K562 (cell line): ENCODE data around the gene C2CD2. TPM values are rescaled to one million over a fixed set of nuclear protein-coding genes. Genes with fewer than 3 reads are reported as not detected.

ENCODE experiments used
- ATAC-seq: fragments of 200-7000 bp; cut with Tn5 transposase; 3 replicates; pipeline ENCODE4 v1.9.1; 2020; ENCODE audit warnings: moderate library complexity
- BruUV-seq: library from RNA; stranded (reverse); fragments of 400-500 nt; replicated peaks from 2 replicates; lab custom pipeline; 2021; lab: Mats Ljungman, UMichigan
- CTCF ChIA-PET: fragments of 300-600 bp; formaldehyde crosslinking; extraction: SDS; loops from one replicate; lab custom pipeline; 2021; ENCODE audit warnings: low intra/inter-chr PET ratio; lab: Yijun Ruan, JAX
- POLR2A ChIA-PET: fragments of 300-600, 350-650 bp; sonication (Branson Sonifier 250); formaldehyde crosslinking; extraction: SDS; loops from one replicate; lab custom pipeline; 2021; ENCODE audit warnings: antibody characterized with exemption, inconsistent platforms; lab: Yijun Ruan, JAX
- DNase-seq, 4 experiments: peaks; one replicate each; pipeline versions ENCODE4 v3.0.0 to v3.0.0-alpha.2; 2011 to 2018; ENCODE audit warnings: low spot score in 3 of 4, mixed read lengths in 3 of 4; ENCODE audit errors: extremely low read depth in 1 of 4
- FAIRE-seq: peaks from 2 replicates; lab custom pipeline; 2011; peaks lifted over from hg19 to GRCh38; lab: Jason Lieb, UNC
- H2AFZ ChIP-seq: 2 replicates; pipeline ENCODE4 v1.6.0; 2011; ENCODE audit warnings: low read depth, low read length, control low read depth, inconsistent platforms
- H3K27ac ChIP-seq: fragments of 200-600 bp; 3 replicates; pipeline ENCODE4 v1.8.0; 2011; ENCODE audit warnings: low read depth, mild to moderate bottlenecking, control low read depth, inconsistent platforms, low read length, moderate library complexity, mixed read lengths; ENCODE audit errors: extremely low read depth
- H3K27me3 ChIP-seq, 2 experiments: fragments of 300-600 bp in 1 of 2; 2 replicates in 1 of 2; 3 replicates in 1 of 2; pipeline versions ENCODE4 v1.6.0 to v1.8.0; 2011; ENCODE audit warnings: inconsistent platforms in 2 of 2, low read length in 2 of 2, mild to moderate bottlenecking in 1 of 2, mixed read lengths in 1 of 2, moderate library complexity in 1 of 2; ENCODE audit not compliant: control insufficient read depth in 2 of 2, insufficient read depth in 2 of 2
- H3K36me3 ChIP-seq: fragments of 300-600 bp; 3 replicates; pipeline ENCODE4 v1.8.0; 2011; ENCODE audit warnings: mild to moderate bottlenecking, low read length, inconsistent platforms; ENCODE audit not compliant: control insufficient read depth, insufficient read depth
- H3K4me1 ChIP-seq, 2 experiments: fragments of 200-600 bp in 1 of 2; replicated peaks in 1 of 2; 2 replicates in 1 of 2; 3 replicates in 1 of 2; pipeline versions ENCODE4 v1.5.1 to v1.8.0; 2011; ENCODE audit warnings: inconsistent platforms in 2 of 2, low read length in 2 of 2, mild to moderate bottlenecking in 1 of 2, mixed read lengths in 1 of 2, moderate library complexity in 1 of 2; ENCODE audit not compliant: control insufficient read depth in 2 of 2, insufficient read depth in 2 of 2
- H3K4me2 ChIP-seq: 2 replicates; pipeline ENCODE4 v1.6.1; 2011; ENCODE audit warnings: low read length, control low read depth, inconsistent platforms, mixed read lengths; ENCODE audit not compliant: insufficient read depth
- H3K4me3 ChIP-seq: fragments of 200-600 bp; sonication (generic), shearing (Covaris generic); 2 replicates; pipeline ENCODE4 v1.5.1; 2016; ENCODE audit warnings: control low read depth, inconsistent platforms
- H3K79me2 ChIP-seq: fragments of 200-600 bp; 3 replicates; pipeline ENCODE4 v1.8.0; 2011; ENCODE audit warnings: low read length, inconsistent platforms; ENCODE audit not compliant: control insufficient read depth, insufficient read depth
- H3K9ac ChIP-seq, 2 experiments: 2 replicates each; pipeline versions ENCODE4 v1.6.0 to v1.6.1; 2011; ENCODE audit warnings: low read depth in 2 of 2, low read length in 2 of 2, control low read depth in 1 of 2, inconsistent platforms in 1 of 2, mild to moderate bottlenecking in 1 of 2, mixed read lengths in 1 of 2; ENCODE audit not compliant: insufficient read depth in 1 of 2
- H3K9me1 ChIP-seq: one replicate; pipeline ENCODE4 v1.6.0; 2011; ENCODE audit warnings: inconsistent platforms, mild to moderate bottlenecking, low read length, moderate library complexity; ENCODE audit not compliant: control insufficient read depth, insufficient read depth
- H3K9me3 ChIP-seq: replicated peaks from 2 replicates; pipeline ENCODE4 v1.5.1; 2011; ENCODE audit warnings: low read depth, low read length, inconsistent platforms; ENCODE audit not compliant: control insufficient read depth, insufficient read depth
- H4K20me1 ChIP-seq: replicated peaks from 2 replicates; pipeline ENCODE4 v1.6.1; 2011; ENCODE audit warnings: low read length, inconsistent platforms, mixed read lengths; ENCODE audit not compliant: control insufficient read depth, insufficient read depth
- BRF1 ChIP-seq: IDR thresholded peaks from 3 replicates; pipeline ENCODE4 v1.6.1; 2011; ENCODE audit warnings: borderline replicate concordance, mild to moderate bottlenecking; ENCODE audit not compliant: insufficient read length; ENCODE audit errors: extremely low read depth
- CBX8 ChIP-seq: fragments of 200-600 bp; sonication (generic); IDR thresholded peaks from 2 replicates; pipeline ENCODE4 v1.6.1; 2012; ENCODE audit warnings: borderline replicate concordance, mixed run types, low read depth, mild to moderate bottlenecking, moderate library complexity, mixed read lengths, low read length, control low read depth, inconsistent platforms; ENCODE audit not compliant: poor library complexity, severe bottlenecking; ENCODE audit errors: extremely low read depth
- E2F3 ChIP-seq: fragments of 250-450 bp; sonication (Bioruptor Pico); IDR thresholded peaks from 2 replicates; pipeline ENCODE4 v1.4.0; 2020; ENCODE audit warnings: mild to moderate bottlenecking
- EP400 ChIP-seq: fragments of 450-650 bp; IDR thresholded peaks from 2 replicates; pipeline ENCODE4 v1.6.1; 2017; ENCODE audit warnings: antibody characterized with exemption, mild to moderate bottlenecking, moderate library complexity
- FOXK1 ChIP-seq: sonication (generic); formaldehyde crosslinking; IDR thresholded peaks from 2 replicates; pipeline ENCODE4 v1.8.0; 2022; ENCODE audit warnings: missing genetic modification reagents, mild to moderate bottlenecking, borderline replicate concordance
- HCFC1 ChIP-seq: IDR thresholded peaks from 2 replicates; pipeline ENCODE4 v1.6.1; 2012; ENCODE audit warnings: low read depth, low read length, improper control_type of control experiment
- KHSRP ChIP-seq: fragments of 450-650 bp; IDR thresholded peaks from 2 replicates; pipeline ENCODE4 v1.6.1; 2017
- RBM17 ChIP-seq: fragments of 200-400 bp; formaldehyde crosslinking; IDR thresholded peaks from 2 replicates; pipeline ENCODE4 v1.6.1; 2017; ENCODE audit warnings: low read depth, mild to moderate bottlenecking, low read length, borderline replicate concordance
- SMAD3 ChIP-seq: fragments of 450-650 bp; formaldehyde crosslinking; conservative IDR thresholded peaks from 2 replicates; pipeline ENCODE4 v1.4.0; 2020; ENCODE audit warnings: mild to moderate bottlenecking
- SRSF1 ChIP-seq: fragments of 200-400 bp; formaldehyde crosslinking; IDR thresholded peaks from 2 replicates; pipeline ENCODE4 v1.6.1; 2017; ENCODE audit warnings: mild to moderate bottlenecking, low read depth, low read length, moderate library complexity
- YBX1 ChIP-seq: fragments of 450-650 bp; IDR thresholded peaks from 2 replicates; pipeline ENCODE4 v1.7.1; 2016; ENCODE audit warnings: mild to moderate bottlenecking
- ZFP30 ChIP-seq: fragments of 250-450 bp; sonication (Bioruptor Pico); IDR thresholded peaks from 2 replicates; pipeline ENCODE4 v1.8.0; 2022; ENCODE audit warnings: moderate library complexity, mild to moderate bottlenecking, inconsistent platforms, borderline replicate concordance
- ZNF140 ChIP-seq: fragments of 250-450 bp; sonication (Bioruptor Pico); IDR thresholded peaks from 2 replicates; pipeline ENCODE4 v1.8.0; 2021; ENCODE audit warnings: moderate library complexity, mild to moderate bottlenecking, inconsistent platforms
- WGBS: fragments of 100-300 bp; shearing (Covaris generic); methylation state at CpG from one replicate; pipeline ENCODE4 v1.1.6; 2016; ENCODE audit warnings: low coverage, mixed read lengths; ENCODE audit not compliant: insufficient coverage; ENCODE audit errors: missing lambda C conversion rate; 5-methylcytosine and 5-hydroxymethylcytosine counted together
- in situ Hi-C: fragments of 300-500 bp; cut with MboI; formaldehyde crosslinking; loops from 4 replicates; pipeline ENCODE4 v1.15.0; 2018; ENCODE audit warnings: inconsistent platforms, mixed read lengths
- intact Hi-C: fragments of 100-400 bp; cut with micrococcal nuclease; formaldehyde crosslinking; loops from 2 replicates; pipeline ENCODE4 v1.14.2; 2022
- polyA plus RNA-seq, 8 experiments: library from polyadenylated mRNA; depleted of rRNA in 4 of 8; stranded (reverse) in 5 of 8; unstranded in 3 of 8; fragments of >200 nt; fragmentation: Nextera tagmentation in 2 of 8; fragmentation: Illumina TruSeq in 1 of 8; extraction: Ambion mirVana in 2 of 8; extraction: Trizol in 1 of 8; gene quantifications; 2 replicates each; pipeline versions ENCODE4 v1.2.1 to v1.2.3, GENCODE V29; 2011 to 2014; ENCODE audit warnings: inconsistent platforms in 1 of 8, missing spikeins in 1 of 8
- total RNA-seq, 7 experiments: library from RNA; depleted of rRNA in 6 of 7; stranded (reverse); fragments of >200 nt in 6 of 7; fragmentation: Illumina TruSeq in 2 of 7; extraction: Trizol in 2 of 7; gene quantifications; 2 replicates each; pipeline versions ENCODE4 v1.2.1 to v1.2.3, GENCODE V29; 2011 to 2021; ENCODE audit warnings: low replicate concordance in 1 of 7
- TF ChIP-seq, protein P1 (sequence below): fragments of 450-650 bp; conservative IDR thresholded peaks from 2 replicates; pipeline ENCODE4 v1.6.1; 2016; ENCODE audit warnings: missing genetic modification characterization, low read depth, mild to moderate bottlenecking, missing compliant biosample characterization, moderate library complexity
- TF ChIP-seq, protein P2 (sequence below): fragments of 450-650 bp; IDR thresholded peaks from 2 replicates; pipeline ENCODE4 v1.6.1; 2018; ENCODE audit warnings: mild to moderate bottlenecking, low read depth; ENCODE audit not compliant: partially characterized antibody

C2CD2 gene
- total and polyA plus RNA-seq, 9 of the 15 experiments (the other 6 are each of a cell fraction or from before 2014, with no cell fraction given) = 1.3 to 21.6 (median 12.1) TPM

GRCh38 chr21:41898998-41899397, 54.8 kb downstream of the C2CD2 start (continued):
- no peak for TF ChIP-seq EP400
- TF ChIP-seq SRSF1 = no peak
- no peak for TF ChIP-seq ZNF140
- TF ChIP-seq BRF1 = no peak
- no peak for TF ChIP-seq CBX8
- TF ChIP-seq, protein P1, sequence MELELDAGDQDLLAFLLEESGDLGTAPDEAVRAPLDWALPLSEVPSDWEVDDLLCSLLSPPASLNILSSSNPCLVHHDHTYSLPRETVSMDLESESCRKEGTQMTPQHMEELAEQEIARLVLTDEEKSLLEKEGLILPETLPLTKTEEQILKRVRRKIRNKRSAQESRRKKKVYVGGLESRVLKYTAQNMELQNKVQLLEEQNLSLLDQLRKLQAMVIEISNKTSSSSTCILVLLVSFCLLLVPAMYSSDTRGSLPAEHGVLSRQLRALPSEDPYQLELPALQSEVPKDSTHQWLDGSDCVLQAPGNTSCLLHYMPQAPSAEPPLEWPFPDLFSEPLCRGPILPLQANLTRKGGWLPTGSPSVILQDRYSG (tag) = no peak
- TF ChIP-seq RBM17 = no peak
- no peak for TF ChIP-seq YBX1
- TF ChIP-seq SMAD3 (CRISPR knock-in tag) = no peak
- TF ChIP-seq, all 486 proteins: peak for 0

- Histone ChIP-seq H3K9ac (no peak overlapping the region), H3K4me1 (peaks cover 24% of the 10 kb centered on the region in 2 experiments), H3K9me1 (no peaks in the 10 kb centered on the region), H3K27me3 (no peaks in the 10 kb centered on the region), H2AFZ (no peak overlapping the region), H3K4me3 (no peak overlapping the region), H3K9me3 (no peaks in the 10 kb centered on the region), H3K27ac (no peak overlapping the region), H3K79me2 (no peaks in the 10 kb centered on the region), H3K36me3 (peaks cover 39% of the 10 kb centered on the region), H4K20me1 (peaks cover 2% of the 10 kb centered on the region; the same call in 1 of the 2 replicates), H3K4me2 (no peak overlapping the region)
- POLR2A ChIA-PET = interaction anchor here (0.7 kb wide), 1 partner anchor 277 kb away, joined by 4 read pairs; no protein-coding TSS in a partner anchor
- intact Hi-C loops = no loop called here
- no peak for DNase-seq
- no TSS peak for BruUV-seq
- CTCF ChIA-PET = no interaction called here
- in situ Hi-C loops = no loop called here
- FAIRE-seq = no peak
- ATAC-seq = no peak
- 90% methylated on average over 7 of the region's 8 CpGs for WGBS
- TF ChIP-seq E2F3 (CRISPR knock-in tag) (no peak), KHSRP (no peak), FOXK1 (CRISPR knock-in tag) (no peak), ZFP30 (CRISPR knock-in tag) (no peak), HCFC1 (no peak)
- TF ChIP-seq, protein P2, sequence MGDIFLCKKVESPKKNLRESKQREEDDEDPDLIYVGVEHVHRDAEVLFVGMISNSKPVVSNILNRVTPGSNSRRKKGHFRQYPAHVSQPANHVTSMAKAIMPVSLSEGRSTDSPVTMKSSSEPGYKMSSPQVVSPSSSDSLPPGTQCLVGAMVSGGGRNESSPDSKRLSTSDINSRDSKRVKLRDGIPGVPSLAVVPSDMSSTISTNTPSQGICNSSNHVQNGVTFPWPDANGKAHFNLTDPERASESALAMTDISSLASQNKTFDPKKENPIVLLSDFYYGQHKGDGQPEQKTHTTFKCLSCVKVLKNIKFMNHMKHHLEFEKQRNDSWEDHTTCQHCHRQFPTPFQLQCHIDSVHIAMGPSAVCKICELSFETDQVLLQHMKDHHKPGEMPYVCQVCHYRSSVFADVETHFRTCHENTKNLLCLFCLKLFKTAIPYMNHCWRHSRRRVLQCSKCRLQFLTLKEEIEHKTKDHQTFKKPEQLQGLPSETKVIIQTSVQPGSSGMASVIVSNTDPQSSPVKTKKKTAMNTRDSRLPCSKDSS = no peak
Measured at GRCh38 chr21:41897700-41898099, 56.1 kb downstream of the C2CD2 start.
